ENCODE data around the gene MACO1. TPM values are rescaled to one million over a fixed set of nuclear protein-coding genes. Genes with fewer than 3 reads are reported as not detected.

MACO1 gene
- polyA plus RNA-seq, 1 donor (not counting 4 experiments of a cell fraction or from before 2014, with no cell fraction given): 8.1 TPM

GRCh38 chr1:25450891-25451290 lies 20.2 kb downstream of the MACO1 start:
- Histone ChIP-seq H4K20me1 (ENCODE audit: control insufficient read depth, extremely low read depth, insufficient read depth, low read length) (no peaks in the 10 kb centered on the region), H2AFZ (ENCODE audit: control insufficient read depth, low read length) (no peak overlapping the region), H3K9ac (ENCODE audit: control insufficient read depth, extremely low read depth, insufficient read depth, low read length) (no peak overlapping the region), H3K4me1 (ENCODE audit: control insufficient read depth, extremely low read depth, insufficient read depth, low read length) (no peaks in the 10 kb centered on the region), H3K27ac (ENCODE audit: control insufficient read depth, insufficient read depth, low read length) (no peak overlapping the region), H3K9me3 (ENCODE audit: control insufficient read depth, low read depth, low read length) (no peaks in the 10 kb centered on the region), H3K4me3 (ENCODE audit: control insufficient read depth in 2 of 3, extremely low read depth in 1 of 3, insufficient read depth in 2 of 3, low read depth in 1 of 3, low read length in 3 of 3) (no peak overlapping the region), H3K4me2 (ENCODE audit: control insufficient read depth, extremely low read depth, insufficient read depth, low read depth, low read length) (no peak overlapping the region), H3K79me2 (ENCODE audit: control insufficient read depth, insufficient read depth, low read length) (no peaks in the 10 kb centered on the region), H3K27me3 (ENCODE audit: control insufficient read depth, extremely low read depth, insufficient read depth, low read length) (no peaks in the 10 kb centered on the region), H3K9me1 (ENCODE audit: control insufficient read depth, extremely low read depth, insufficient read depth, low read length) (no peaks in the 10 kb centered on the region), H3K36me3 (ENCODE audit: control insufficient read depth in 2 of 2, extremely low read depth in 1 of 2, insufficient read depth in 2 of 2, low read length in 2 of 2) (peaks cover 0 to 8% of the 10 kb centered on the region in 2 experiments)
- FAIRE-seq (no peak), DNase-seq (ENCODE audit: low read depth, low spot score) (no peak)
- TF ChIP-seq EZH2 (IDR thresholded peaks at IDR 0.05; ENCODE audit: low read length) (no peak), CTCF (optimal IDR thresholded peaks at IDR 0.05 in 1 of 3, IDR thresholded peaks at IDR 0.05 in 1 of 3, conservative IDR thresholded peaks at IDR 0.05 in 1 of 3; ENCODE audit: extremely low read depth in 1 of 3, insufficient read depth in 2 of 3, low read length in 3 of 3) (no peak)
- dilution Hi-C loops (cut with MboI; ENCODE audit: extremely low pct_ligation_motif_present, low sequenced_read_pairs): no loop called here

DNA sequence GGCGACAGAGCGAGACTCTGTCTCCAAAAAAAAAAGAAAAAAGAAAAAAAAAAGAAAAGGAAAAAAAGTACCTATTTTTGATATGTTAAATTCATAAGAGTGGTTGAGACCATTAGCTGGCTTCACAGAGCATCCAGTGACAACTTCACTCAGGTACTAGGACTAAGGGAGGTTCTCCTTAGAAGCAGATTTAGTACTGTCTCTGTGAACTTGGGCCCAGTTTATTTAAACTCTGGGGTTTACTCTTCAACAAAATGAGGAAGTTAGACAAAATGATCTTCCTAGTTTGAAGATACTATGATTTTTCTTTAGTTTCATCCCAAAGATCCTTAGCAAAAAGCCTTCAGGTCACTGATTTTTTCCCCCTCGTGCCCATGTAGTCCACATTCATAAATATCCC lies 21.2 kb downstream of the MACO1 start:
- Histone ChIP-seq H3K36me3 (ENCODE audit: control insufficient read depth in 2 of 2, extremely low read depth in 1 of 2, insufficient read depth in 2 of 2, low read length in 2 of 2) (peaks cover 0 to 8% of the 10 kb centered on the region in 2 experiments), H4K20me1 (ENCODE audit: control insufficient read depth, extremely low read depth, insufficient read depth, low read length) (no peaks in the 10 kb centered on the region)

More for the DNA sequence above, 21.2 kb downstream of the MACO1 start:
- H2AFZ ChIP-seq (ENCODE audit: control insufficient read depth, low read length): no peak overlapping the region
- no peak for TF ChIP-seq EZH2 (IDR thresholded peaks at IDR 0.05; ENCODE audit: low read length)
- TF ChIP-seq CTCF (optimal IDR thresholded peaks at IDR 0.05 in 1 of 3, IDR thresholded peaks at IDR 0.05 in 1 of 3, conservative IDR thresholded peaks at IDR 0.05 in 1 of 3; ENCODE audit: extremely low read depth in 1 of 3, insufficient read depth in 2 of 3, low read length in 3 of 3): no peak
- H3K4me3 ChIP-seq (ENCODE audit: control insufficient read depth in 2 of 3, extremely low read depth in 1 of 3, insufficient read depth in 2 of 3, low read depth in 1 of 3, low read length in 3 of 3): no peak overlapping the region
- dilution Hi-C loops (cut with MboI; ENCODE audit: extremely low pct_ligation_motif_present, low sequenced_read_pairs): no loop called here
- no peaks in the 10 kb centered on the region for H3K4me1 ChIP-seq (ENCODE audit: control insufficient read depth, extremely low read depth, insufficient read depth, low read length)
- no peak overlapping the region for H3K9ac ChIP-seq (ENCODE audit: control insufficient read depth, extremely low read depth, insufficient read depth, low read length)
- no peaks in the 10 kb centered on the region for H3K79me2 ChIP-seq (ENCODE audit: control insufficient read depth, insufficient read depth, low read length)
- no peak for DNase-seq (ENCODE audit: low read depth, low spot score)
- H3K9me1 ChIP-seq (ENCODE audit: control insufficient read depth, extremely low read depth, insufficient read depth, low read length): no peaks in the 10 kb centered on the region
- H3K9me3 ChIP-seq (ENCODE audit: control insufficient read depth, low read depth, low read length): no peaks in the 10 kb centered on the region
- H3K27me3 ChIP-seq (ENCODE audit: control insufficient read depth, extremely low read depth, insufficient read depth, low read length): no peaks in the 10 kb centered on the region
- no peak overlapping the region for H3K4me2 ChIP-seq (ENCODE audit: control insufficient read depth, extremely low read depth, insufficient read depth, low read depth, low read length)
- H3K27ac ChIP-seq (ENCODE audit: control insufficient read depth, insufficient read depth, low read length): no peak overlapping the region
- no peak for FAIRE-seq
